HG03095 (cell line): Measurements from ENCODE around the gene LRP5.

Experiments used
- ATAC-seq: cut with Tn5 transposase; IDR thresholded peaks from one replicate; pipeline ENCODE4 v1.9.1; 2021; ENCODE audit warnings: moderate library complexity; ENCODE audit not compliant: unreplicated experiment

Gene LRP5

GRCh38 chr11:68308068-68308467 lies 4.3 kb upstream of the LRP5 start:
- no peak for ATAC-seq

- ATAC-seq: no peak
Observed at GRCh38 chr11:68309621-68310185, 2.7 kb upstream of the LRP5 start.

GRCh38 chr11:68311160-68312116 lies 953 bp upstream of the LRP5 start:
- ATAC-seq: no peak

- no peak for ATAC-seq
Observed at GRCh38 chr11:68312780-68313573, 586 bp downstream of the LRP5 start.

GRCh38 chr11:68313574-68314202 lies 1.3 kb downstream of the LRP5 start:
- ATAC-seq: no peak

- no peak for ATAC-seq
Observed at GRCh38 chr11:68314203-68315170, 2.1 kb downstream of the LRP5 start.

DNA sequence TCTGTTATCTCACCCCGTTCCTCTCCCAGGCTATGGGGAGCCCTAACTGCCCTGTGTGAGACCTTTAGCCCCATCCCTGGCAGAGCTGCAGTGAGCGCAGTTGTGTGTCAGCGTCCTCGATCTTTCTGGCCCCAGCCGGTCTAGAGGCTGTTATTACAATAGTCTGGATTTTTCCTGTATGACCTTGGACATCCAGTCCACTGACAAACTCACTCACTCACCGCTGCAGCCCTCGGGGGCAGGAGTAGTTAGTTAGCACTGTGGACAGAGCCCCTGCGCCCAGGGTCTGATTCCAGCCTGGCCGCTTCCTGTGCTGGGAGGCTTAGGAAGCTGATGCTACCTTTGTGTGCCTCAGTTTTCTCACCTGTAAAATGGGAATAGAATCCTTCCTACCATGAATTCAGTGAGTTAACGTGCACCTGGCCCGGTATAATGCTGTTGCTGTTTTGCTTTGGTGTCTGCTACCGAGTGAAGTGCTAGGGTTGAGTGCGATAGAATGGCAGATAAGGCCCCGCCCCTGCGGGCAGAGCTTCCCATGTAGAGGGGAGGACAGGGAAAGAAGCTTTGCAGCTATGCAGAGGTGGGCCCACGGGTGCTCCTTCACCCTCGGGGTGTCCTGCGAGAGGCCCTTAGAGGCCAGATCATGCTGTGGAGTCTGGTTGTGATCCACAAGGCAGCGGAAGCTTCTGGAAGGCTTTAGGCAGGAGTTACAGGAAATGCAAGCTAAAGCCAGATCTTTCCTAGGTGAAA lies 3.0 kb downstream of the LRP5 start:
- ATAC-seq: no peak

DNA sequence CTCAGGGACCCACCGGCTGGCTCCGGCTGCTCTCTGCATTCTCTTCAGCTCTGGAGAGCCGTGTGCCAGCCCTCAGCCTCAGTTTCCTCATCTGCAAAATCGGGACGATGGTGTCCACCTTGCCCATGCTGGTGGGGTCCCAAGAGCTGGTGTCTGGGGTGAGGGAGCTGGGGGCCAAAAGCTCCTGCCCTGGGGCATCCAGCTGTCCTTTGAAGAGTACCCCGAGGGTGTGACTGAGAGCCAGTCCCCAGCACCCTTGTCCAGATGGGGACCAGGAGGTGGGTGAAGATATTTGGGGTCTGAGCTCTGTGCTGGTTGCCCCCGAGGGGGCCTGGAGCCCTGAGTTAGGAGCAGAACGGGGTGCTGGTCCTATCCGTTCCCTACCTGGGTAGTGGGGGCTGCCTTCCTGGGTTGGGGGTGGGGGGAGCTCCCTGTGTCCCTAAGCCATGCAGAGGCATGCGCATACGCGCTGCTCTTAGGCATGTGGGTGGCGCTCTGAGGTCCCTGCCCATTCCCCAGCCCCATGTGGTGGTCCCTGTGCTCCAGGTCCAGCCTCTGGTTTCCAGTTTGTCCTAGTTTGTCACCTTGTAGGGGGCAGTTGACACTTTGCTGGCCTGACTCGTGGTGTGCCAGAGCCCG lies 4.9 kb downstream of the LRP5 start:
- no peak for ATAC-seq

GRCh38 chr11:68321293-68322051 lies 9.1 kb downstream of the LRP5 start:
- no peak for ATAC-seq

- ATAC-seq: no peak
Observed at GRCh38 chr11:68322052-68322430, 9.7 kb downstream of the LRP5 start.

DNA sequence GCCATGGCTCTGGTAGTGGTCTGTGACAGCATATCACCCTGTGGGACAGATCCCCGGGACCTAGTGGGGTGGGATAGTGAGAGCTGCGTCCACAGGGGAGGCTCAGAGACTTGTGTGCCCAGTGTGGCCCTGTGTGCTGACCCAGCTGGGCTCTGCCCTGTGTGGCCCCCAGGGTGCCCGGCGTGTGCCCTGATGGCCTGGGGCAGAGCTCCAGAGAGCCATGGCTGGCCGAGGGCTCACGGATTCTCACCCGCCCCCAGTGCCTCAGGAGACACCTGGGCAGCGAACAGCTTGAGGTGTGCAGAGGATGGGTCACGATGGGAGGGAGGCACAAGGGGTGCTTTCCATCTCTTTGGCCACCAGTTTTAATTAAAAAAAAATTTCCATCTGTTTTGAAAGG lies 11.8 kb downstream of the LRP5 start:
- no peak for ATAC-seq

- ATAC-seq: no peak
Observed at GRCh38 chr11:68324695-68325094, 12.3 kb downstream of the LRP5 start.

DNA sequence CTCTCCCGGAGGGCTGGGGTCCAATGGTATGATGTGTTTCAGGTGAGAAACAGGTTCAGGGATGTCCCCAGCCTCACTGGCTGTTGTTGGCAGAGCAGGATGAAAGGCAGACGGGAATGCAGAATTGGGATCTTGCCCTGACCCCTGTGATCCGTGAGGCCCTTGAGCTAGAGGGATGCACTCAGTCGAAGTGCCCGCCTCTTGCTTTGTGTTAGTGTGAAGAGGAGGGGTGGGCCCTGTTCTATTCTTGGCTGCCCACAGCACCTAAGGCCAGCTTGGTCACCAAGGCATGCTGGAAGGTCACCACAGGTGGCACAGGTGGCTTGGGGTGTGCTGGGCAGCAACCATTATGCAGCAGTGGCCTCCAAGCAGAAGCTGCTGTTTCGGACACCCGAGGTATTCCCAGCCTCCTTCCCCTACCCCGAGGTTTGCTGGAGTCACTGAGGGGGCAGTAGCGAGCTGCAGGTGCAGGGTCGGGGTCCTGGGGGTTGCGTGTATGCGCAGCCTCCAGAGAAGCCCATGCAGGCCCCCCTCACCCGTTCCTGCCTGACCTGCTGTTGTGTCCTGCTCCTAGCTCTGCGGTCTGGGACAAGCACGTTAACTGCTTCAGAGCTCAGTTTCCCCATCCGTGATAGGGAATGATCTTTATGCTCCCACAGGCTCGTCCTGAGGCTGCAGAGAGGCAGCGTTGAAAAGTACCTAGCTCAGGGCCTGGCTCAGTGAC lies 13.0 kb downstream of the LRP5 start:
- ATAC-seq: no peak

DNA sequence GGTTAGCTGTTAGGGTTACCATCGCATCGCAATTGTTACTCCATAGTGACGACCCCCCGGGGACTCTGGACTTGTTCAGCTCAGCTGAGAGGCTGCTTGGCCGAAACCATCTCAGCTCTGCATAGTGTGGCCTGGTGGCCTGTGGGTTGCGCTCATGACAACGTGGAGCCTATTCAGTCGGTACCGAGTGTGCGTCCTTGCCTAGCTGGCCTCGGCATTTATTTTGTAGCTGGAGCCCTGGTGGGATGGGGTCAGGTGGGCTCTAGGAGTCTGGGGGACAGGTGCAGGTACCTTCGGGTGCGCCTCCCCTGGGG lies 13.5 kb downstream of the LRP5 start:
- ATAC-seq: no peak

DNA sequence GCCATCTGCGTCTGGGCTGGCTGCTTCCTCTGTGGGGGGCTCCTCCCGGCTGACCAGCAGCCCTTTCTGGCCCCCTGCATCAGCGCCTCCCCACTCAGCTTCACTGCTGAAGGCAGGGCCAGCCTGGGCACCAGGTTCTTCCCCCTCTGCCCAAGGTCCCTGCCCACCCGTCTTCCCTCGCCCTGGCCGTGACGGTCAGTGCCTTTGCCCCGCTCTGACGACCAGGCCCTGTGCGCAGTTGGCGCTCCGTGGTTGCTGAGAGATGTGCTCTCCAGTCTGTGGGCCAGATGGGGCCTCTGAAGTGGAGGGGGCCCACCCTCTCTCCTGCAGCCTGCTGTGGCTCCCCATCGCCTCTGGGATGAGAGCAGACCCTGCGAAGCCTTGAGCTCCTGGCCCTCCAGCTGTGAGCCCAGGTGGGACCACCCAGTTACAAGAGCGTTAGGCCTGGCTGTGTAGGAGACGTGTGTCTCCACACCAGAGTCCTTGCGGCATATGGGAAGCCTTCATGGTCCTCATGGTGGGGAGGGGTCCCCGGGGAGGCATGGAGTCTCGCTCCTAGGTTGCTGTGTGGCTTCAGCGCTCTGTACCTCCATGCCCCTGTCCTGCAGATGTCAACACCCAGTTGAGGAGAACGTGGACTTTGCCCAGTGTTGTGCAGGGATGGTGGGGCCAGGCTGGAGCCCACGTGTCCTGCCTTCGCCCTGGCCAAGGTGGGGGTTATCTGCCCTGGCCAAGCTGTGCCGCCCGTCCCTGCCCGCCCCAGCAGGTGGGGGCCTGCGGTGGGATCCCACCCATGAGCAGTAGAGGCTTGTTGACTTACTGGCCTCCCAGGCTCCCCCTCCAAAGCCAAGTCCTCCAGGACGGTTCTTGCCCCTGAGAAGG lies 14.2 kb downstream of the LRP5 start:
- no peak for ATAC-seq

GRCh38 chr11:68327586-68328370 lies 15.4 kb downstream of the LRP5 start:
- no peak for ATAC-seq
